ENCODE measurements around the gene TBX21. TPM values are rescaled to one million over a fixed set of nuclear protein-coding genes. Genes with fewer than 3 reads are reported as not detected.

The TBX21 gene
- total and polyA plus RNA-seq, 2 of the 4 experiments (the other 2 are of a cell fraction) = not detected

DNA sequence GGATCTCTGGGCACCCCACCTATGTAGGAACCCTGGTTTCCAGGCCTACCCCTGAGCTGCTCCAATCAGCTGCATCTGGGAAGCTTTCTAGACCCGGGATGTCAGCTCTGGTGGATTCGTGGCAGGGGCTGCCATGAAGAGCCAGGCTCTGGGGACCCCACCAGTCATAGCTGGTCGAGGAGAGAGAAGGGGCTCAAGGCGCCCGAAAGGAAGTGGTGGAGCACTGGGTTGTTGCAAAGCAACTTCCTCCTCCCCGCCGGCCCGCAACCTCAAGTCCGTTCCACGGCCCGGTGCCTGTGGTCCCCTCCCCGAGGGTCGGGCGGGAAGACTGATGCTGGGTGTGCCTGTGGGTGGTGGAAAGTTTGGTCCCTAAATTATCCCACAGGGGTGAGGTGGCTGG lies 28.9 kb upstream of the TBX21 start:
- H2BK5ac ChIP-seq (ENCODE audit: low read depth, low read length, poor library complexity, severe bottlenecking) = no peak overlapping the region
- peaks cover 13% of the 10 kb centered on the region for H4K20me1 ChIP-seq (ENCODE audit: insufficient read depth, low read length)
- no peak overlapping the region for H3K27ac ChIP-seq (ENCODE audit: insufficient read depth, low read length)
- H2AFZ ChIP-seq (replicated peaks; ENCODE audit: low read length, poor library complexity) = no peak overlapping the region
- no TSS peak for BruUV-seq (replicated peaks)
- intact Hi-C loops (cut with micrococcal nuclease) = no loop called here
- ATAC-seq (ENCODE audit: low read depth) (no peak), DNase-seq (no peak)
- no peak overlapping the region for H3K4me3 ChIP-seq (ENCODE audit: insufficient read depth, low read depth, low read length)
- H4K8ac ChIP-seq (ENCODE audit: low read depth in 2 of 2, low read length in 2 of 2) = no peak overlapping the region
- H3K56ac ChIP-seq (ENCODE audit: extremely low read depth, insufficient read depth, low read length) = no peak overlapping the region
- no peak overlapping the region for H3K4me2 ChIP-seq (ENCODE audit: low read depth, low read length)
- no peak overlapping the region for H3K9ac ChIP-seq (ENCODE audit: low read depth, low read length)
- no peak overlapping the region for H2BK15ac ChIP-seq (ENCODE audit: low read depth, low read length)
- H3K14ac ChIP-seq (replicated peaks; ENCODE audit: low read depth, low read length) = no peak overlapping the region
- H3K27me3 ChIP-seq (ENCODE audit: control insufficient read depth, insufficient read depth, low read length) = no peaks in the 10 kb centered on the region
- H3K4ac ChIP-seq (ENCODE audit: low read depth, low read length) = no peak overlapping the region
- H4K5ac ChIP-seq (ENCODE audit: low read depth, low read length) = no peak overlapping the region
- no peak overlapping the region for H2AK5ac ChIP-seq (ENCODE audit: low read depth, low read length)
- no peak overlapping the region for H3K23ac ChIP-seq (ENCODE audit: low read depth, low read length)
- in situ Hi-C loops (cut with MboI; ENCODE audit: low sequenced_read_pairs) = no loop called here
- peaks cover 18% of the 10 kb centered on the region; the same call in 1 of the 2 replicates for H3K36me3 ChIP-seq (ENCODE audit: control insufficient read depth, insufficient read depth, low read length)
- ChIA-PET CTCF (no interaction called here), POLR2A (ENCODE audit: unreplicated experiment) (no interaction called here)
- no peaks in the 10 kb centered on the region for H3K79me1 ChIP-seq (ENCODE audit: low read depth in 1 of 2, low read length in 2 of 2)
- no peak overlapping the region for H2BK20ac ChIP-seq (ENCODE audit: low read depth, low read length)
- 0 out of 2 replicates have a peak, but pooled peaks cover 1% of the 10 kb centered on the region for H3K4me1 ChIP-seq (ENCODE audit: control insufficient read depth, insufficient read depth, low read length)
- H4K91ac ChIP-seq (ENCODE audit: insufficient read depth, low read depth, low read length) = no peak overlapping the region
- 67% methylated on average over 5 of the region's 14 CpGs; no CpG with 5 or more reads in 1 of the 2 experiments for WGBS, 2 experiments (ENCODE audit: extremely low coverage in 2 of 2, insufficient read length in 1 of 2)
- dilution Hi-C loops (cut with HindIII; ENCODE audit: low sequenced_read_pairs, unreplicated experiment) = no loop called here
- H3K9me1 ChIP-seq (ENCODE audit: insufficient read depth, low read length) = peaks cover 3% of the 10 kb centered on the region; the same call in 1 of the 2 replicates
- no peak overlapping the region for H3K18ac ChIP-seq (ENCODE audit: low read depth, low read length)
- TF ChIP-seq NFE2L2 (IDR thresholded peaks at IDR 0.05; ENCODE audit: low read depth, low read length) (no peak), RAD21 (IDR thresholded peaks at IDR 0.05; ENCODE audit: low read length) (no peak), SMC3 (IDR thresholded peaks at IDR 0.05; ENCODE audit: low read depth, low read length) (no peak), MXI1 (IDR thresholded peaks at IDR 0.05; ENCODE audit: borderline replicate concordance, low read depth, low read length) (no peak), MAFK (IDR thresholded peaks at IDR 0.05; ENCODE audit: low read depth, low read length) (no peak), RCOR1 (IDR thresholded peaks at IDR 0.05; ENCODE audit: insufficient replicate concordance, low read length) (no peak), POLR2A (IDR thresholded peaks at IDR 0.05; ENCODE audit: low read depth, low read length) (no peak), CHD1 (IDR thresholded peaks at IDR 0.05; ENCODE audit: low read depth, low read length) (no peak), BHLHE40 (IDR thresholded peaks at IDR 0.05; ENCODE audit: low read depth, low read length) (no peak), FOS (IDR thresholded peaks at IDR 0.05; ENCODE audit: low read depth, low read length) (no peak), CEBPB (IDR thresholded peaks at IDR 0.05; ENCODE audit: low read depth, low read length) (no peak), MAZ (IDR thresholded peaks at IDR 0.05; ENCODE audit: borderline replicate concordance, low read depth, low read length) (no peak), RFX5 (IDR thresholded peaks at IDR 0.05; ENCODE audit: low read depth, low read length) (no peak)
- TF ChIP-seq, protein P1, sequence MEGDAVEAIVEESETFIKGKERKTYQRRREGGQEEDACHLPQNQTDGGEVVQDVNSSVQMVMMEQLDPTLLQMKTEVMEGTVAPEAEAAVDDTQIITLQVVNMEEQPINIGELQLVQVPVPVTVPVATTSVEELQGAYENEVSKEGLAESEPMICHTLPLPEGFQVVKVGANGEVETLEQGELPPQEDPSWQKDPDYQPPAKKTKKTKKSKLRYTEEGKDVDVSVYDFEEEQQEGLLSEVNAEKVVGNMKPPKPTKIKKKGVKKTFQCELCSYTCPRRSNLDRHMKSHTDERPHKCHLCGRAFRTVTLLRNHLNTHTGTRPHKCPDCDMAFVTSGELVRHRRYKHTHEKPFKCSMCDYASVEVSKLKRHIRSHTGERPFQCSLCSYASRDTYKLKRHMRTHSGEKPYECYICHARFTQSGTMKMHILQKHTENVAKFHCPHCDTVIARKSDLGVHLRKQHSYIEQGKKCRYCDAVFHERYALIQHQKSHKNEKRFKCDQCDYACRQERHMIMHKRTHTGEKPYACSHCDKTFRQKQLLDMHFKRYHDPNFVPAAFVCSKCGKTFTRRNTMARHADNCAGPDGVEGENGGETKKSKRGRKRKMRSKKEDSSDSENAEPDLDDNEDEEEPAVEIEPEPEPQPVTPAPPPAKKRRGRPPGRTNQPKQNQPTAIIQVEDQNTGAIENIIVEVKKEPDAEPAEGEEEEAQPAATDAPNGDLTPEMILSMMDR (conservative IDR thresholded peaks at IDR 0.05; ENCODE audit: low read depth, low read length) = no peak
- TF ChIP-seq, protein P2, sequence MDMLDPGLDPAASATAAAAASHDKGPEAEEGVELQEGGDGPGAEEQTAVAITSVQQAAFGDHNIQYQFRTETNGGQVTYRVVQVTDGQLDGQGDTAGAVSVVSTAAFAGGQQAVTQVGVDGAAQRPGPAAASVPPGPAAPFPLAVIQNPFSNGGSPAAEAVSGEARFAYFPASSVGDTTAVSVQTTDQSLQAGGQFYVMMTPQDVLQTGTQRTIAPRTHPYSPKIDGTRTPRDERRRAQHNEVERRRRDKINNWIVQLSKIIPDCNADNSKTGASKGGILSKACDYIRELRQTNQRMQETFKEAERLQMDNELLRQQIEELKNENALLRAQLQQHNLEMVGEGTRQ (IDR thresholded peaks at IDR 0.05; ENCODE audit: low read depth, low read length) = no peak
- TF ChIP-seq, protein P3, sequence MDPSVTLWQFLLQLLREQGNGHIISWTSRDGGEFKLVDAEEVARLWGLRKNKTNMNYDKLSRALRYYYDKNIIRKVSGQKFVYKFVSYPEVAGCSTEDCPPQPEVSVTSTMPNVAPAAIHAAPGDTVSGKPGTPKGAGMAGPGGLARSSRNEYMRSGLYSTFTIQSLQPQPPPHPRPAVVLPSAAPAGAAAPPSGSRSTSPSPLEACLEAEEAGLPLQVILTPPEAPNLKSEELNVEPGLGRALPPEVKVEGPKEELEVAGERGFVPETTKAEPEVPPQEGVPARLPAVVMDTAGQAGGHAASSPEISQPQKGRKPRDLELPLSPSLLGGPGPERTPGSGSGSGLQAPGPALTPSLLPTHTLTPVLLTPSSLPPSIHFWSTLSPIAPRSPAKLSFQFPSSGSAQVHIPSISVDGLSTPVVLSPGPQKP (IDR thresholded peaks at IDR 0.05; ENCODE audit: borderline replicate concordance, low read depth, low read length) = no peak
- no peaks in the 10 kb centered on the region for H3K9me3 ChIP-seq (ENCODE audit: control insufficient read depth, insufficient read depth, low read length)
- H2BK120ac ChIP-seq (ENCODE audit: low read depth, low read length) = no peak overlapping the region
- no peak overlapping the region for H2AK9ac ChIP-seq (replicated peaks; ENCODE audit: low read depth, low read length, poor library complexity)

All from IMR-90 (cell line).